SK-N-SH (cell line): ENCODE results near the gene CHSY1. TPM values are rescaled to one million over a fixed set of nuclear protein-coding genes. Genes with fewer than 3 reads are reported as not detected.

Experiments
- CTCF ChIA-PET: fragments of 300-600, 350-600 bp; formaldehyde crosslinking; extraction: SDS; loops from one replicate; lab custom pipeline; 2021; lab: Yijun Ruan, JAX
- POLR2A ChIA-PET: fragments of 350-600 bp; sonication (Branson Sonifier 250); formaldehyde crosslinking; extraction: SDS; loops from one replicate; lab custom pipeline; 2020; ENCODE audit warnings: antibody characterized with exemption, inconsistent platforms; lab: Yijun Ruan, JAX
- DNase-seq: peaks from one replicate; pipeline ENCODE4 v3.0.0; 2012
- H2AFZ ChIP-seq: fragments of 200-600 bp; sonication (generic); 2 replicates; pipeline ENCODE4 v1.8.1; 2016; ENCODE audit warnings: antibody characterized with exemption, mild to moderate bottlenecking, low read depth
- H3F3A ChIP-seq: fragments of 200-600 bp; sonication (generic); replicated peaks from 2 replicates; pipeline ENCODE3; 2016; ENCODE audit warnings: antibody characterized with exemption, mild to moderate bottlenecking; ENCODE audit not compliant: insufficient read depth
- H3K27ac ChIP-seq, 2 experiments: fragments of 200-500 bp in 1 of 2; fragments of 200-600 bp in 1 of 2; sonication (Bioruptor generic) in 1 of 2; sonication (generic), shearing (Covaris generic) in 1 of 2; 2 replicates each; pipeline versions ENCODE4 v1.5.1 to v1.6.1; 2014 to 2016; ENCODE audit warnings: low read depth in 2 of 2, inconsistent platforms in 1 of 2, low read length in 1 of 2, mild to moderate bottlenecking in 1 of 2, mixed read lengths in 1 of 2
- H3K27me3 ChIP-seq: fragments of 200-600 bp; sonication (generic), shearing (Covaris generic); 2 replicates; pipeline ENCODE4 v1.6.1; 2016; ENCODE audit warnings: mixed run types; ENCODE audit not compliant: insufficient read depth
- H3K36me3 ChIP-seq, 2 experiments: fragments of 200-500 bp in 1 of 2; fragments of 200-600 bp in 1 of 2; sonication (Bioruptor generic) in 1 of 2; sonication (generic) in 1 of 2; replicated peaks in 1 of 2; 2 replicates each; pipeline versions ENCODE3 to v1.5.1; 2014 to 2016; ENCODE audit warnings: low read length in 1 of 2, mild to moderate bottlenecking in 1 of 2; ENCODE audit not compliant: insufficient read depth in 2 of 2, control insufficient read depth in 1 of 2
- H3K4me1 ChIP-seq, 2 experiments: fragments of 200-500 bp in 1 of 2; fragments of 200-600 bp in 1 of 2; sonication (Bioruptor generic) in 1 of 2; sonication (generic), shearing (Covaris generic) in 1 of 2; 2 replicates each; pipeline versions ENCODE4 v1.5.1 to v1.6.1; 2014 to 2016; ENCODE audit warnings: low read depth in 1 of 2, low read length in 1 of 2, mixed run types in 1 of 2; ENCODE audit not compliant: insufficient read depth in 2 of 2, control insufficient read depth in 1 of 2
- H3K4me2 ChIP-seq: fragments of 200-600 bp; sonication (generic), shearing (Covaris generic); 2 replicates; pipeline ENCODE4 v1.6.1; 2017; ENCODE audit warnings: mixed run types
- H3K4me3 ChIP-seq, 2 experiments: fragments of 200-500 bp in 1 of 2; fragments of 200-600 bp in 1 of 2; sonication (Bioruptor generic) in 1 of 2; sonication (generic), shearing (Covaris generic) in 1 of 2; 2 replicates each; pipeline versions ENCODE4 v1.5.1 to v1.8.1; 2014 to 2016; ENCODE audit warnings: low read depth in 2 of 2, inconsistent platforms in 1 of 2, low read length in 1 of 2, mild to moderate bottlenecking in 1 of 2, mixed read lengths in 1 of 2, moderate library complexity in 1 of 2
- H3K79me2 ChIP-seq: fragments of 200-600 bp; sonication (generic); 2 replicates; pipeline ENCODE4 v1.8.1; 2017; ENCODE audit warnings: mild to moderate bottlenecking; ENCODE audit not compliant: insufficient read depth
- H3K9ac ChIP-seq: fragments of 200-600 bp; sonication (generic); 2 replicates; pipeline ENCODE4 v1.6.1; 2017; ENCODE audit warnings: mixed run types
- H3K9me2 ChIP-seq: fragments of 200-600 bp; sonication (generic); 2 replicates; pipeline ENCODE4 v1.6.1; 2017; ENCODE audit warnings: mixed run types
- H3K9me3 ChIP-seq: fragments of 200-600 bp; sonication (generic); 2 replicates; pipeline ENCODE4 v1.6.1; 2017; ENCODE audit warnings: mixed run types, mild to moderate bottlenecking, moderate library complexity
- H4K20me1 ChIP-seq: fragments of 200-600 bp; sonication (generic); 2 replicates; pipeline ENCODE4 v1.6.1; 2017; ENCODE audit warnings: mild to moderate bottlenecking, mixed run types; ENCODE audit not compliant: insufficient read depth
- EZH2phosphoT487 ChIP-seq: fragments of 200-600 bp; sonication (generic); IDR thresholded peaks from 2 replicates; pipeline ENCODE4 v1.6.1; 2017; ENCODE audit warnings: low read depth, mixed run types, mild to moderate bottlenecking, antibody characterized with exemption, moderate library complexity, borderline replicate concordance
- FOSL2 ChIP-seq: IDR thresholded peaks from 2 replicates; pipeline ENCODE4 v1.4.0; 2012; ENCODE audit warnings: low read depth, mild to moderate bottlenecking, moderate library complexity, borderline replicate concordance
- FOXJ3 ChIP-seq: sonication (generic); formaldehyde crosslinking; IDR thresholded peaks from 2 replicates; pipeline ENCODE4 v1.5.1; 2020; ENCODE audit warnings: mild to moderate bottlenecking, missing genetic modification reagents
- GABPA ChIP-seq: IDR thresholded peaks from 2 replicates; pipeline ENCODE4 v1.4.0; 2012; ENCODE audit warnings: low read depth, mild to moderate bottlenecking
- JUND ChIP-seq: IDR thresholded peaks from 2 replicates; pipeline ENCODE4 v1.4.0; 2012
- MEF2A ChIP-seq: IDR thresholded peaks from 2 replicates; pipeline ENCODE4 v1.4.0; 2012; ENCODE audit warnings: low read depth, borderline replicate concordance
- MXI1 ChIP-seq: IDR thresholded peaks from 2 replicates; pipeline ENCODE4 v1.6.1; 2012; ENCODE audit warnings: mild to moderate bottlenecking, low read depth, low read length, improper control_type of control experiment
- NRF1 ChIP-seq: IDR thresholded peaks from 2 replicates; pipeline ENCODE4 v1.6.1; 2012; ENCODE audit warnings: low read depth, mild to moderate bottlenecking, low read length
- POLR2AphosphoS5 ChIP-seq: IDR thresholded peaks from 2 replicates; pipeline ENCODE4 v1.6.1; 2012; ENCODE audit warnings: low read depth, low read length
- RAD21 ChIP-seq: IDR thresholded peaks from 2 replicates; pipeline ENCODE4 v1.6.1; 2012; ENCODE audit warnings: mild to moderate bottlenecking, low read length
- REST ChIP-seq: IDR thresholded peaks from 2 replicates; pipeline ENCODE4 v1.6.1; 2012; ENCODE audit warnings: mild to moderate bottlenecking, low read depth, low read length, moderate library complexity
- TAF1 ChIP-seq: IDR thresholded peaks from 2 replicates; pipeline ENCODE4 v1.6.1; 2012; ENCODE audit warnings: low read depth, mild to moderate bottlenecking, low read length, moderate library complexity, borderline replicate concordance
- TEAD4 ChIP-seq: IDR thresholded peaks from 2 replicates; pipeline ENCODE4 v1.4.0; 2012; ENCODE audit warnings: mild to moderate bottlenecking, borderline replicate concordance; ENCODE audit not compliant: insufficient read depth
- YY1 ChIP-seq: IDR thresholded peaks from 2 replicates; pipeline ENCODE4 v1.4.0; 2012; ENCODE audit warnings: low read depth, mild to moderate bottlenecking
- WGBS: methylation state at CpG from one replicate; pipeline ENCODE4 v1.1.6; 2017; ENCODE audit warnings: low lambda C conversion rate; 5-methylcytosine and 5-hydroxymethylcytosine counted together
- polyA plus RNA-seq, 3 experiments: library from polyadenylated mRNA; depleted of rRNA; stranded (reverse); fragments of >200 nt; gene quantifications; 2 replicates each; pipeline ENCODE4 v1.2.3, GENCODE V29; 2012
- TF ChIP-seq, protein P1 (sequence below): fragments of 150-350 bp; IDR thresholded peaks from 2 replicates; pipeline ENCODE4 v1.6.1; 2017; ENCODE audit warnings: antibody characterized with exemption, low read length, low read depth, borderline replicate concordance
- TF ChIP-seq, protein P2 (sequence below): fragments of 200-600 bp; sonication (generic); IDR thresholded peaks from 2 replicates; pipeline ENCODE4 v1.6.1; 2017; ENCODE audit warnings: antibody characterized with exemption, mild to moderate bottlenecking, moderate library complexity

The CHSY1 gene
- polyA plus RNA-seq, 1 of the 3 experiments (the other 2 are of a cell fraction) = 15.7 TPM

GRCh38 chr15:101175401-101175800, 76.4 kb downstream of the CHSY1 start (continued):
- TF ChIP-seq JUND = no peak
- TF ChIP-seq EZH2phosphoT487 = no peak
- no peak for TF ChIP-seq FOXJ3 (CRISPR knock-in tag)

- H3K9ac ChIP-seq = no peak overlapping the region
- H3K27ac ChIP-seq = peak overlapping the region in 1 of 2 experiments; percentile 89; a peak in 2 of 4 replicates
- no peaks in the 10 kb centered on the region for H3K9me3 ChIP-seq
- H3K9me2 ChIP-seq = no peaks in the 10 kb centered on the region
- H4K20me1 ChIP-seq = peaks cover 2% of the 10 kb centered on the region; the same call in 1 of the 2 replicates
- H3K27me3 ChIP-seq = no peaks in the 10 kb centered on the region
- no peaks in the 10 kb centered on the region for H3F3A ChIP-seq
- ChIA-PET POLR2A (no interaction called here), CTCF (no interaction called here)
- TF ChIP-seq TAF1 (no peak), MEF2A (no peak), TEAD4 (no peak), NRF1 (no peak), RAD21 (no peak), FOSL2 (no peak), JUND (no peak), FOXJ3 (CRISPR knock-in tag) (no peak), GABPA (no peak), MXI1 (no peak), POLR2AphosphoS5 (no peak), REST (no peak), YY1 (no peak)
- TF ChIP-seq, protein P1, sequence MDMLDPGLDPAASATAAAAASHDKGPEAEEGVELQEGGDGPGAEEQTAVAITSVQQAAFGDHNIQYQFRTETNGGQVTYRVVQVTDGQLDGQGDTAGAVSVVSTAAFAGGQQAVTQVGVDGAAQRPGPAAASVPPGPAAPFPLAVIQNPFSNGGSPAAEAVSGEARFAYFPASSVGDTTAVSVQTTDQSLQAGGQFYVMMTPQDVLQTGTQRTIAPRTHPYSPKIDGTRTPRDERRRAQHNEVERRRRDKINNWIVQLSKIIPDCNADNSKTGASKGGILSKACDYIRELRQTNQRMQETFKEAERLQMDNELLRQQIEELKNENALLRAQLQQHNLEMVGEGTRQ = no peak
- TF ChIP-seq, protein P2, sequence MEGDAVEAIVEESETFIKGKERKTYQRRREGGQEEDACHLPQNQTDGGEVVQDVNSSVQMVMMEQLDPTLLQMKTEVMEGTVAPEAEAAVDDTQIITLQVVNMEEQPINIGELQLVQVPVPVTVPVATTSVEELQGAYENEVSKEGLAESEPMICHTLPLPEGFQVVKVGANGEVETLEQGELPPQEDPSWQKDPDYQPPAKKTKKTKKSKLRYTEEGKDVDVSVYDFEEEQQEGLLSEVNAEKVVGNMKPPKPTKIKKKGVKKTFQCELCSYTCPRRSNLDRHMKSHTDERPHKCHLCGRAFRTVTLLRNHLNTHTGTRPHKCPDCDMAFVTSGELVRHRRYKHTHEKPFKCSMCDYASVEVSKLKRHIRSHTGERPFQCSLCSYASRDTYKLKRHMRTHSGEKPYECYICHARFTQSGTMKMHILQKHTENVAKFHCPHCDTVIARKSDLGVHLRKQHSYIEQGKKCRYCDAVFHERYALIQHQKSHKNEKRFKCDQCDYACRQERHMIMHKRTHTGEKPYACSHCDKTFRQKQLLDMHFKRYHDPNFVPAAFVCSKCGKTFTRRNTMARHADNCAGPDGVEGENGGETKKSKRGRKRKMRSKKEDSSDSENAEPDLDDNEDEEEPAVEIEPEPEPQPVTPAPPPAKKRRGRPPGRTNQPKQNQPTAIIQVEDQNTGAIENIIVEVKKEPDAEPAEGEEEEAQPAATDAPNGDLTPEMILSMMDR = no peak
- peaks cover 22% of the 10 kb centered on the region; the same call in 1 of the 2 replicates for H3K79me2 ChIP-seq
- no peak for DNase-seq
- peaks cover 12 to 24% of the 10 kb centered on the region in 2 experiments for H3K36me3 ChIP-seq
- no peak overlapping the region for H3K4me2 ChIP-seq
- H2AFZ ChIP-seq = no peak overlapping the region
- peaks cover 20 to 46% of the 10 kb centered on the region in 2 experiments; a peak in 3 of 4 replicates for H3K4me1 ChIP-seq
- 98% methylated on average over 25 of the region's 29 CpGs for WGBS
- no peak overlapping the region for H3K4me3 ChIP-seq
Measured at GRCh38 chr15:101174152-101174920, 77.5 kb downstream of the CHSY1 start.
